Smooth muscle cell (in vitro differentiated cells): ENCODE results near the gene HTR4. TPM values are rescaled to one million over a fixed set of nuclear protein-coding genes. Genes with fewer than 3 reads are reported as not detected.

Experiments
- DNase-seq: peaks from one replicate; lab custom pipeline; 2025; ENCODE audit not compliant: unreplicated experiment; lab: John Stamatoyannopoulos, UW
- H2AFZ ChIP-seq: fragments of 200-600 bp; sonication (generic); 2 replicates; pipeline ENCODE4 v1.6.0; 2016; ENCODE audit warnings: antibody characterized with exemption, low read depth, mild to moderate bottlenecking
- H3F3A ChIP-seq: fragments of 200-600 bp; sonication (generic); 2 replicates; pipeline ENCODE4 v1.6.0; 2017; ENCODE audit warnings: antibody characterized with exemption, low read depth
- H3K27ac ChIP-seq: fragments of 200-600 bp; sonication (generic); 2 replicates; pipeline ENCODE4 v1.5.1; 2016; ENCODE audit warnings: low read depth, mild to moderate bottlenecking
- H3K27me3 ChIP-seq: fragments of 200-600 bp; sonication (generic); 2 replicates; pipeline ENCODE4 v1.6.1; 2016; ENCODE audit warnings: low read depth, mild to moderate bottlenecking
- H3K36me3 ChIP-seq: fragments of 200-600 bp; sonication (generic); 2 replicates; pipeline ENCODE4 v1.5.1; 2016; ENCODE audit warnings: low read depth
- H3K4me1 ChIP-seq: fragments of 200-600 bp; sonication (generic); 2 replicates; pipeline ENCODE4 v1.5.1; 2016; ENCODE audit warnings: low read depth
- H3K4me2 ChIP-seq: fragments of 200-600 bp; sonication (generic); 2 replicates; pipeline ENCODE4 v1.6.0; 2016; ENCODE audit warnings: mild to moderate bottlenecking
- H3K4me3 ChIP-seq: fragments of 200-600 bp; sonication (generic); 2 replicates; pipeline ENCODE4 v1.5.1; 2016; ENCODE audit warnings: mild to moderate bottlenecking
- H3K79me2 ChIP-seq: fragments of 200-600 bp; sonication (generic); 2 replicates; pipeline ENCODE4 v1.6.0; 2016; ENCODE audit warnings: low read depth, mild to moderate bottlenecking
- H3K9ac ChIP-seq: fragments of 200-600 bp; sonication (generic); 2 replicates; pipeline ENCODE4 v1.6.0; 2016; ENCODE audit warnings: low read depth
- H3K9me3 ChIP-seq: fragments of 200-600 bp; sonication (generic); replicated peaks from 2 replicates; pipeline ENCODE4 v1.5.1; 2016; ENCODE audit warnings: low read depth
- H4K20me1 ChIP-seq: fragments of 200-600 bp; sonication (generic); 2 replicates; pipeline ENCODE4 v1.6.0; 2016; ENCODE audit warnings: low read depth
- CTCF ChIP-seq: fragments of 200-600 bp; sonication (generic); IDR thresholded peaks from 2 replicates; pipeline ENCODE4 v1.5.1; 2017; ENCODE audit warnings: borderline replicate concordance, mild to moderate bottlenecking, antibody characterized with exemption; ENCODE audit not compliant: insufficient read depth, poor library complexity, severe bottlenecking
- WGBS: methylation state at CpG from one replicate; pipeline ENCODE4 v1.1.7; 2016; ENCODE audit warnings: low lambda C conversion rate; 5-methylcytosine and 5-hydroxymethylcytosine counted together
- polyA plus RNA-seq: library from polyadenylated mRNA; unstranded; fragments of >200 nt; fragmentation: Nextera tagmentation; extraction: Ambion mirVana; gene quantifications from 2 replicates; pipeline ENCODE4 v1.2.1, GENCODE V29; 2016
- total RNA-seq: library from RNA; depleted of rRNA; stranded (reverse); fragments of >200 nt; gene quantifications from 2 replicates; pipeline ENCODE4 v1.2.3, GENCODE V29; 2014

The HTR4 gene
- total and polyA plus RNA-seq, 2 experiments from 2014 or later = 0.09 TPM; not detected in 1

- no peaks in the 10 kb centered on the region for H3K4me1 ChIP-seq
- no peak overlapping the region for H3K4me3 ChIP-seq
- no peaks in the 10 kb centered on the region for H3K79me2 ChIP-seq
- DNase-seq = no peak
- H4K20me1 ChIP-seq = no peaks in the 10 kb centered on the region
- H2AFZ ChIP-seq = no peak overlapping the region
- H3K4me2 ChIP-seq = no peak overlapping the region
- TF ChIP-seq CTCF = no peak
- 77% methylated on average over 3 of the region's 3 CpGs for WGBS
- H3K27me3 ChIP-seq = no peaks in the 10 kb centered on the region
- H3K36me3 ChIP-seq = no peaks in the 10 kb centered on the region
- H3F3A ChIP-seq = no peaks in the 10 kb centered on the region
- no peak overlapping the region for H3K27ac ChIP-seq
- H3K9me3 ChIP-seq = peaks cover 3% of the 10 kb centered on the region
- no peak overlapping the region for H3K9ac ChIP-seq
Observed at GRCh38 chr5:148685520-148686134, 31.3 kb upstream of the HTR4 start.

GRCh38 chr5:148684528-148684927, 30.2 kb upstream of the HTR4 start:
- Histone ChIP-seq H3K4me1 (no peaks in the 10 kb centered on the region), H3F3A (no peaks in the 10 kb centered on the region), H3K4me3 (no peak overlapping the region), H3K9ac (no peak overlapping the region), H3K27ac (no peak overlapping the region), H3K79me2 (no peaks in the 10 kb centered on the region), H3K36me3 (no peaks in the 10 kb centered on the region), H3K27me3 (no peaks in the 10 kb centered on the region), H4K20me1 (no peaks in the 10 kb centered on the region), H3K4me2 (no peak overlapping the region), H3K9me3 (peaks cover 2% of the 10 kb centered on the region), H2AFZ (no peak overlapping the region)
- 63% methylated on average over 2 of the region's 2 CpGs for WGBS
- no peak for TF ChIP-seq CTCF
- no peak for DNase-seq

GRCh38 chr5:148683651-148684050, 29.3 kb upstream of the HTR4 start:
- no peaks in the 10 kb centered on the region for H3K9me3 ChIP-seq
- no peaks in the 10 kb centered on the region for H3F3A ChIP-seq
- H3K36me3 ChIP-seq = no peaks in the 10 kb centered on the region
- no peaks in the 10 kb centered on the region for H3K79me2 ChIP-seq
- H3K4me1 ChIP-seq = no peaks in the 10 kb centered on the region
- no peak overlapping the region for H3K4me2 ChIP-seq
- DNase-seq = no peak
- no peak overlapping the region for H3K27ac ChIP-seq
- H4K20me1 ChIP-seq = no peaks in the 10 kb centered on the region
- WGBS = 100% methylated on average over 2 of the region's 2 CpGs
- H3K27me3 ChIP-seq = no peaks in the 10 kb centered on the region
- TF ChIP-seq CTCF = no peak
- H3K9ac ChIP-seq = no peak overlapping the region
- H3K4me3 ChIP-seq = no peak overlapping the region
- H2AFZ ChIP-seq = no peak overlapping the region
